A549 treated with Mapracorat at 1 μM for 4 hours (cell line): Measurements from ENCODE around the gene DND1. TPM values are rescaled to one million over a fixed set of nuclear protein-coding genes. Genes with fewer than 3 reads are reported as not detected.

Source experiments
- total RNA-seq: library from RNA; stranded (reverse); fragments of 200-300 nt; extraction: Qiagen RNA extraction; gene quantifications from 5 replicates; pipeline ENCODE4 v1.2.3, GENCODE V29; 2022

The DND1 gene
- total RNA-seq: 0.66 to 1.0 TPM (median 0.88 TPM) in 5 replicates

GRCh38 chr5:140673187-140673976 is at the start of gene DND1:
DND1 (minus strand) TSS chr5:140673576; CDS start chr5:140673542, 34 bp downstream.

GRCh38 chr5:140700177-140701144 is 27.1 kb upstream of the DND1 start, which contains the start of gene ZMAT2:
ZMAT2 (plus strand) TSS chr5:140700447; CDS start chr5:140700461, 14 bp downstream.

GRCh38 chr5:140690941-140691924 is 17.9 kb upstream of the DND1 start, which contains the start of the genes HARS1 and HARS2:
HARS1 (minus strand) TSS chr5:140691370; CDS start chr5:140691304, 66 bp downstream.
HARS2 (plus strand) TSS chr5:140691455; CDS start chr5:140691649, 194 bp downstream.

GRCh38 chr5:140664359-140665119 is 8.8 kb downstream of the DND1 start, which contains the start of gene WDR55:
WDR55 (plus strand) TSS chr5:140664904; CDS start chr5:140664913, 9 bp downstream.

GRCh38 chr5:140639148-140639981 is 34.0 kb downstream of the DND1 start, which contains the start of gene TMCO6:
TMCO6 (plus strand) TSS chr5:140639451; CDS start chr5:140639528, 77 bp downstream.

GRCh38 chr5:140633021-140633471 is 40.3 kb downstream of the DND1 start, which contains the start of gene CD14:
CD14 (minus strand) TSS chr5:140633175; CDS start chr5:140633071, 104 bp downstream.

Other genes starting within 250 kb of the DND1 start
- gene EIF4EBP3, start 125.9 kb downstream of the DND1 start, total RNA-seq: 1.3 to 2.8 TPM (median 1.9 TPM) in 5 replicates
- 38.4 to 48.2 TPM (median 43.4 TPM) in 5 replicates for gene SRA1, start 116.1 kb downstream of the DND1 start, total RNA-seq
- 3.9 to 7.5 TPM (median 6.1 TPM) in 5 replicates for gene APBB3, start 109.0 kb downstream of the DND1 start, total RNA-seq
- 74.1 to 79.0 TPM (median 75.3 TPM) in 5 replicates for gene SLC35A4, start 108.7 kb downstream of the DND1 start, total RNA-seq
- 3.4 to 4.7 TPM (median 4.3 TPM) in 5 replicates for gene CD14, start 40.4 kb downstream of the DND1 start, total RNA-seq
- gene TMCO6, start 34.1 kb downstream of the DND1 start, total RNA-seq: 8.4 to 14.4 TPM (median 13.0 TPM) in 5 replicates
- 113 to 119 TPM (median 117 TPM) in 5 replicates for gene NDUFA2, start 25.9 kb downstream of the DND1 start, total RNA-seq
- 86.3 to 123 TPM (median 89.1 TPM) in 5 replicates for gene IK, start 25.7 kb downstream of the DND1 start, total RNA-seq
- 27.2 to 30.4 TPM (median 27.7 TPM) in 5 replicates for gene WDR55, start 8.7 kb downstream of the DND1 start, total RNA-seq
- gene HARS1, start 17.8 kb upstream of the DND1 start, total RNA-seq: 70.9 to 83.6 TPM (median 77.9 TPM) in 5 replicates
- 34.5 to 42.6 TPM (median 36.4 TPM) in 5 replicates for gene HARS2, start 17.9 kb upstream of the DND1 start, total RNA-seq
- 80.7 to 116 TPM (median 88.0 TPM) in 5 replicates for gene ZMAT2, start 26.9 kb upstream of the DND1 start, total RNA-seq
- gene PCDHA1, start 112.6 kb upstream of the DND1 start, total RNA-seq: 0.06 to 0.23 TPM (median 0.14 TPM) in 5 replicates
- 0.10 TPM in 1 of 5 replicates, not detected in the others for gene PCDHA2, start 121.3 kb upstream of the DND1 start, total RNA-seq
- gene PCDHA3, start 127.5 kb upstream of the DND1 start, total RNA-seq: 0.71 to 1.1 TPM (median 0.99 TPM) in 5 replicates
- gene PCDHA4, start 133.5 kb upstream of the DND1 start, total RNA-seq: 1.5 to 1.8 TPM (median 1.7 TPM) in 5 replicates
- gene PCDHA5, start 148.0 kb upstream of the DND1 start, total RNA-seq: 0.64 to 0.87 TPM (median 0.77 TPM) in 5 replicates
- 0.06 to 0.08 TPM in 2 of 5 replicates, not detected in the others for gene PCDHA6, start 154.4 kb upstream of the DND1 start, total RNA-seq
- 0.09 to 0.15 TPM (median 0.12 TPM) in 4 of 5 replicates, not detected in the other for gene PCDHA7, start 160.7 kb upstream of the DND1 start, total RNA-seq
- 0.05 to 0.07 TPM (median 0.06 TPM) in 4 of 5 replicates, not detected in the other for gene PCDHA8, start 167.6 kb upstream of the DND1 start, total RNA-seq
- gene PCDHA9, start 174.8 kb upstream of the DND1 start, total RNA-seq: 0.02 TPM in 1 of 5 replicates, not detected in the others
- 0.01 to 0.06 TPM (median 0.03 TPM) in 4 of 5 replicates, not detected in the other for gene PCDHA10, start 182.3 kb upstream of the DND1 start, total RNA-seq
- 0.04 to 0.08 TPM (median 0.06 TPM) in 4 of 5 replicates, not detected in the other for gene PCDHA11, start 195.4 kb upstream of the DND1 start, total RNA-seq
- 2.8 to 3.2 TPM (median 3.0 TPM) in 5 replicates for gene PCDHA12, start 201.7 kb upstream of the DND1 start, total RNA-seq
- gene PCDHA13, start 208.5 kb upstream of the DND1 start, total RNA-seq: 0.05 to 0.06 TPM in 2 of 5 replicates, not detected in the others